ENCODE data around the gene EN1. TPM values are rescaled to one million over a fixed set of nuclear protein-coding genes. Genes with fewer than 3 reads are reported as not detected.

EN1 gene
- total RNA-seq, 1 donor, result not detected

GRCh38 chr2:118851650-118852049, 4.2 kb upstream of the EN1 start:
- no peak overlapping the region for H3K4me3 ChIP-seq (ENCODE audit: low read depth, low read length)
- no peak for DNase-seq (ENCODE audit: low read depth)
- TF ChIP-seq CTCF (IDR thresholded peaks at IDR 0.05; ENCODE audit: insufficient read depth, low read depth, low read length), result no peak

GRCh38 chr2:118850901-118851415, 3.5 kb upstream of the EN1 start:
- no peak overlapping the region for H3K4me3 ChIP-seq (ENCODE audit: low read depth, low read length)
- no peak for DNase-seq (ENCODE audit: low read depth)
- TF ChIP-seq CTCF (IDR thresholded peaks at IDR 0.05; ENCODE audit: insufficient read depth, low read depth, low read length), result no peak

GRCh38 chr2:118850168-118850900, 2.9 kb upstream of the EN1 start:
- no peak for DNase-seq (ENCODE audit: low read depth)
- H3K4me3 ChIP-seq (ENCODE audit: low read depth, low read length), result no peak overlapping the region
- TF ChIP-seq CTCF (IDR thresholded peaks at IDR 0.05; ENCODE audit: insufficient read depth, low read depth, low read length), result no peak

- no peak for TF ChIP-seq CTCF (IDR thresholded peaks at IDR 0.05; ENCODE audit: insufficient read depth, low read depth, low read length)
- no peak overlapping the region for H3K4me3 ChIP-seq (ENCODE audit: low read depth, low read length)
- DNase-seq (ENCODE audit: low read depth), result no peak
Observed at GRCh38 chr2:118849226-118850167, 2.0 kb upstream of the EN1 start.

- H3K4me3 ChIP-seq (ENCODE audit: low read depth, low read length), result no peak overlapping the region
- no peak for DNase-seq (ENCODE audit: low read depth)
- no peak for TF ChIP-seq CTCF (IDR thresholded peaks at IDR 0.05; ENCODE audit: insufficient read depth, low read depth, low read length)
Observed at GRCh38 chr2:118848381-118849225, 1.2 kb upstream of the EN1 start.

- DNase-seq (ENCODE audit: low read depth), result no peak
- no peak overlapping the region for H3K4me3 ChIP-seq (ENCODE audit: low read depth, low read length)
- no peak for TF ChIP-seq CTCF (IDR thresholded peaks at IDR 0.05; ENCODE audit: insufficient read depth, low read depth, low read length)
Observed at GRCh38 chr2:118847762-118848172, 319 bp upstream of the EN1 start.
